HFFc6 (cell line): ENCODE measurements around the gene URB1. TPM values are rescaled to one million over a fixed set of nuclear protein-coding genes. Genes with fewer than 3 reads are reported as not detected.
"Not testable (repeated sequence)": the region's sequence is repeated elsewhere in the genome, so short reads cannot be mapped to it uniquely, and the experiment has no call there.

Source experiments
- DNase-seq: peaks from one replicate; pipeline ENCODE4 v3.0.0-alpha.2; 2018
- H3K27ac Mint-ChIP-seq: 2 replicates; pipeline ENCODE4 v1.8.0; 2020; ENCODE audit warnings: mild to moderate bottlenecking, mixed read lengths
- H3K27me3 Mint-ChIP-seq: 2 replicates; pipeline ENCODE4 v1.8.0; 2021; ENCODE audit warnings: mild to moderate bottlenecking, moderate library complexity, mixed read lengths; ENCODE audit not compliant: insufficient read depth
- H3K36me3 Mint-ChIP-seq: 2 replicates; pipeline ENCODE4 v1.8.0; 2021; ENCODE audit warnings: low read depth, mixed read lengths
- H3K4me1 Mint-ChIP-seq: 2 replicates; pipeline ENCODE4 v1.8.0; 2020; ENCODE audit warnings: low read depth, mixed read lengths
- H3K4me3 Mint-ChIP-seq: 2 replicates; pipeline ENCODE4 v1.8.0; 2020; ENCODE audit warnings: mild to moderate bottlenecking, moderate library complexity, mixed read lengths
- H3K9me3 Mint-ChIP-seq: 2 replicates; pipeline ENCODE4 v1.8.0; 2020; ENCODE audit warnings: mild to moderate bottlenecking, mixed read lengths
- total RNA-seq, 6 experiments: library from RNA; stranded (reverse); fragmentation: NEBNext Ultra II Directional; extraction: Animal tissue kit (Norgen Biotek cat#: 25700); gene quantifications; 2 replicates in 1 of 6; 3 replicates in 5 of 6; pipeline ENCODE4 v1.2.3, GENCODE V29; 2021
- TF ChIP-seq, protein P1 (sequence below): fragments of 200-600 bp; sonication (generic); IDR thresholded peaks from 2 replicates; pipeline ENCODE4 v1.5.0; 2021; ENCODE audit warnings: antibody characterized with exemption, mild to moderate bottlenecking

The URB1 gene
- total RNA-seq, 6 experiments from 2014 or later, result 18.4 to 27.0 (median 22.4) TPM

DNA sequence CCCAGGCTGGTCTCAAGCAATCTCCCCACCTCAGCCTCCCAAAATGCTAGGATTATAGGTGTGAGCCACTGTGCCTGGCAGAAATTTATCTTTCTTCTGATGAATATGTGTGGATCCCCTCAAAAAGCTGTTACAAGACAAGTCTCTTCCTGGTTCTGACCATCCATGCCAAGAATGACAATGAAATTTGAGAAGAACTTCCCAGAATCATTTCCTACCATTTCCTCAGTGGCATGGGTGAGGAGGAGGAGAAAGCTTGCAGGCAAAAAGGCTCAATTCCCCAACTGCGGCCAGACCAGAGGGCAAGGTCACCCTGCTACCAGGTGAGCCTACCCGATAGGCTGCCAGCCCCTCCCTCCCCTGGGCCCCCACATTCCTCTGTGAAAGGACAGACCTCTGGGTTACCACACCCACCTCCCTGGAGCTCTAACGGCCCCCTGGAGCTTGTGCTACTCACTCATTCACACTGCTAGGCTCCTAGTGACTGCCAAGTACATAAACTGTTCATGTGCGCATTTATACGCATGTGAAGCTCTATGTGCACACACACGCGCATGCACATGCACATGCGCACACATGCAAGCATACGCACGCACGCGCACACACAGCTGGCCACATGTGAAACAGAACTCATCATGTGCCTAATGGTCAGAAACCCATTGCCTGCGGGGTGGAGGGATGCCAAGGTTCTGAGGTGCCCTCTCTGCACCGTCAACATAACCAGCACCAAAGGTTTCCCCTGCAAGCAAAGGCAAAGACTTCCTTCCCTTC lies 77.1 kb downstream of the URB1 start:
- Mint-ChIP-seq H3K4me1 (no peaks in the 10 kb centered on the region), H3K27me3 (no peaks in the 10 kb centered on the region; the same call in 1 of the 2 replicates), H3K36me3 (peaks cover 19% of the 10 kb centered on the region), H3K4me3 (no peak overlapping the region), H3K27ac (no peak overlapping the region; the same call in 1 of the 2 replicates), H3K9me3 (no peaks in the 10 kb centered on the region)
- TF ChIP-seq, protein P1, sequence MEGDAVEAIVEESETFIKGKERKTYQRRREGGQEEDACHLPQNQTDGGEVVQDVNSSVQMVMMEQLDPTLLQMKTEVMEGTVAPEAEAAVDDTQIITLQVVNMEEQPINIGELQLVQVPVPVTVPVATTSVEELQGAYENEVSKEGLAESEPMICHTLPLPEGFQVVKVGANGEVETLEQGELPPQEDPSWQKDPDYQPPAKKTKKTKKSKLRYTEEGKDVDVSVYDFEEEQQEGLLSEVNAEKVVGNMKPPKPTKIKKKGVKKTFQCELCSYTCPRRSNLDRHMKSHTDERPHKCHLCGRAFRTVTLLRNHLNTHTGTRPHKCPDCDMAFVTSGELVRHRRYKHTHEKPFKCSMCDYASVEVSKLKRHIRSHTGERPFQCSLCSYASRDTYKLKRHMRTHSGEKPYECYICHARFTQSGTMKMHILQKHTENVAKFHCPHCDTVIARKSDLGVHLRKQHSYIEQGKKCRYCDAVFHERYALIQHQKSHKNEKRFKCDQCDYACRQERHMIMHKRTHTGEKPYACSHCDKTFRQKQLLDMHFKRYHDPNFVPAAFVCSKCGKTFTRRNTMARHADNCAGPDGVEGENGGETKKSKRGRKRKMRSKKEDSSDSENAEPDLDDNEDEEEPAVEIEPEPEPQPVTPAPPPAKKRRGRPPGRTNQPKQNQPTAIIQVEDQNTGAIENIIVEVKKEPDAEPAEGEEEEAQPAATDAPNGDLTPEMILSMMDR, result no peak
- DNase-seq, result no peak

DNA sequence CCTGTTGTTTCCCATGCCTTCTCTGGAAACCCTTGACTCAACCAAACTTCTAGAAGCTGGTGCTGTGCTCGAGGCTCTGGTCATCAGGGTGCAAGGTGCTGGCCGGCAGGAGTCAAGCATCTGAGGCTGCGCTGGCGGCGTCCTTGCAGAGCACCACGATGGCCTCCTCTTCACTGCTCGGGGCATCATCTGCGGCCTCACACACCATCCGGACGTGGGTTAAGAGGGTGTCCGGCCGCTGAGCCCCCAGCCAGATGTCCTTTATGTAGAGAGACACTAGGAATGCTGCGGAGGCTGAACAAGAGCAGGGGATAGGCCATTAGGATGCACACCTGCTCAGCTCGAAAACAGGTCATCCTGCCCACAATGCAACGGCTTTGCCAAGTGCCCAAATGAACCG lies 78.0 kb downstream of the URB1 start:
- TF ChIP-seq, protein P1, result no peak
- H3K4me1 Mint-ChIP-seq, result no peaks in the 10 kb centered on the region
- no peak overlapping the region for H3K27ac Mint-ChIP-seq

DNA sequence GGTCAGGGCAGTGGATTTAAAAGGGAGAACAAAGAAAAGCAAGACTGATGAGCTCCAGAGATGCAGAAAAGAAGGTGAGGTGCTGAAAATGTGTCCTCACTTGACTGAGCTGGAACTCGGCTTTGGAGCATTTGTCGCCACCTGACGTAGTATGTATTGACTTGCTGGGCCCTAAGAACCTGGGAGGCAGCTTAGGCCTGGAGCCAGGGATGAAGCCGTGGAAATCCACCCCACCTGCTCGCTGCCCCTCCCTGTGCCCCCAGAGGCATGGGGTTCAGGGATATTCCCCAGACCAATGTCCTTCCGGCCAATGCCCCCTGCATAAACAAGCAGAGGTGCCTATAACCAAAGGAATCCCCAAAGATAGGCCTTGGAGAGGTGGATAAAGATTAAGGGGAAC lies 79.8 kb downstream of the URB1 start:
- H3K4me3 Mint-ChIP-seq, result no peak overlapping the region
- H3K27ac Mint-ChIP-seq, result no peak overlapping the region
- TF ChIP-seq, protein P1, result no peak
- H3K36me3 Mint-ChIP-seq, result peaks cover 12% of the 10 kb centered on the region
- H3K27me3 Mint-ChIP-seq, result no peaks in the 10 kb centered on the region
- no peaks in the 10 kb centered on the region for H3K9me3 Mint-ChIP-seq
- no peak for DNase-seq
- H3K4me1 Mint-ChIP-seq, result no peaks in the 10 kb centered on the region

More for the DNA sequence above, 78.0 kb downstream of the URB1 start:
- H3K36me3 Mint-ChIP-seq, result peaks cover 19% of the 10 kb centered on the region
- DNase-seq, result no peak
- no peaks in the 10 kb centered on the region for H3K9me3 Mint-ChIP-seq
- H3K27me3 Mint-ChIP-seq, result no peaks in the 10 kb centered on the region; the same call in 1 of the 2 replicates
- no peak overlapping the region for H3K4me3 Mint-ChIP-seq

DNA sequence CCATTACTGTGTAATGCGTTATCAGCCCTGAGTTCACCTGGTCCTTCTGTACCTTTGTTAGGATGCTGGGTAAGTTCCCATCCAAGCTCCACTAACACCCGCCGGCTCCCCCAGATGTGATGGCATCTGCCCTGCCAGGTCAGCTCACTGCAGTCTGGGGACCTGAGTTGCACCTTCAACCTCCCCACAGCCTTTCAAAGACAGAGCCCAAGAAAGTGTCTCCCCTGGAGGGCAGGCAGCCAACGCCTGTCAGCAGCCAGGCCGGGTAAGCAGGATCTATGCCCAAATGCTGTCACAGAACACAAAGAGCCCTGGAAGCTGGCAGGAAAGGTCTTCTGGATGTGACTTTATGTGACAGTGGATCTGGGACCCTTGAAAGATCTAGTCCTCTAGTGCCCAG lies 80.5 kb downstream of the URB1 start:
- Mint-ChIP-seq H3K9me3 (no peaks in the 10 kb centered on the region), H3K27me3 (no peaks in the 10 kb centered on the region), H3K27ac (no peak overlapping the region), H3K4me1 (no peaks in the 10 kb centered on the region), H3K4me3 (no peak overlapping the region), H3K36me3 (peaks cover 12% of the 10 kb centered on the region)
- no peak for DNase-seq
- TF ChIP-seq, protein P1, result no peak

DNA sequence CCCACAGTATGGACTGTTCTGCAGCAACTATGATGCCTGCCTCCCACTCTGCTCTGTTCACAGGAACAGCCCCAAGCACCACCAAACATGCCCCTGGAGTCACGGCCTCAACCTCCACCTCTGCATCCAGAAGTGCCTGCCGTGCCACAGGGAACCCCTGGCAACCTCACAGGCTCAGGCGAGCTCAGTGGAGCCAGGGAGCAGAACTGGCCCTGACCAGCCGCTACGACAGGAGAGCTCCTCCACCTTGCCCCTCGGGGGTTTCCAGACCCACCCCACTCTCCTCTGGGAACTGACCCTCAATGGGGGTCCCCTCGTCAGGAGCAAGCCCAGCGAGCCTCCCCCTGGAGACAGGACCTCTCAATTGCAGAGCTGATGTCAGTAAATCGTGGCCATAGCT lies 81.2 kb downstream of the URB1 start:
- Mint-ChIP-seq H3K4me3 (no peak overlapping the region), H3K27me3 (no peaks in the 10 kb centered on the region), H3K9me3 (no peaks in the 10 kb centered on the region), H3K36me3 (peaks cover 18% of the 10 kb centered on the region), H3K27ac (no peak overlapping the region), H3K4me1 (no peaks in the 10 kb centered on the region)
- no peak for DNase-seq
- TF ChIP-seq, protein P1, result no peak

DNA sequence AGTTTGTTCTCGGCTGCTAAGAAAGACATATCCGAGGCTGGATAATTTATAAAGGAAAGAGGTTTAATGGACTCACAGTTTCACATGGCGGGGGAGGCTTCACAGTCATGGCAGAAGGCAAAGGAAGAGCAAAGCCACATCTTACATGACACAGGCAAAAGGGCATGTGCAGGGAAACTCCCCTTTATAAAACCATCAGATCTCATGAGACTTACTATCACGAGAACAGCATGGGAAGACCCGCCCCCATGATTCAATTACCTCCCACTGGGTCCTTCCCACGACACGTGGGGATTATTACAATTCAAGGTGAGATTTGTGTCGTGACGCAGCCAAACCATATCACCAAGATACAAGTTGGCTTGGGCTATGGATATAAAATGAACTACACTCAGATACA lies 81.8 kb downstream of the URB1 start:
- not testable (repeated sequence) for H3K4me3 Mint-ChIP-seq, DNase-seq, H3K9me3 Mint-ChIP-seq, H3K4me1 Mint-ChIP-seq, H3K27me3 Mint-ChIP-seq, H3K27ac Mint-ChIP-seq
- H3K36me3 Mint-ChIP-seq, result peaks cover 21% of the 10 kb centered on the region
